PC-9 (cell line): Measurements from ENCODE around the gene PODXL2. TPM values are rescaled to one million over a fixed set of nuclear protein-coding genes. Genes with fewer than 3 reads are reported as not detected.

ENCODE experiments used
- BruUV-seq: library from RNA; stranded (reverse); fragments of 400-500 nt; replicated peaks from 2 replicates; lab custom pipeline; 2021; lab: Mats Ljungman, UMichigan
- CTCF ChIA-PET: fragments of 300-600 bp; sonication (Branson Sonifier 250); formaldehyde crosslinking; loops from one replicate; lab custom pipeline; 2022; ENCODE audit warnings: antibody characterized with exemption; lab: Charles Lee
- POLR2A ChIA-PET: fragments of 300-600 bp; sonication (Branson Sonifier 250); formaldehyde crosslinking; loops from one replicate; lab custom pipeline; 2022; ENCODE audit warnings: antibody characterized with exemption; ENCODE audit not compliant: unreplicated experiment; lab: Charles Lee
- DNase-seq, 2 experiments: peaks; one replicate each; pipeline versions ENCODE4 v3.0.0 to v3.0.0-alpha.2; 2015 to 2022; ENCODE audit warnings: mixed read lengths in 1 of 2
- H2AFZ ChIP-seq: fragments of 200-600 bp; sonication (generic); 2 replicates; pipeline ENCODE4 v1.8.1; 2017; ENCODE audit warnings: antibody characterized with exemption
- H3F3A ChIP-seq: fragments of 200-600 bp; sonication (generic); 2 replicates; pipeline ENCODE4 v1.8.1; 2017; ENCODE audit warnings: antibody characterized with exemption, mild to moderate bottlenecking, low read depth; ENCODE audit not compliant: insufficient read depth
- H3K27ac ChIP-seq: fragments of 200-600 bp; sonication (generic); 2 replicates; pipeline ENCODE4 v1.6.1; 2016; ENCODE audit warnings: mixed run types
- H3K27me3 ChIP-seq: fragments of 200-600 bp; sonication (generic); 2 replicates; pipeline ENCODE4 v1.6.1; 2016; ENCODE audit warnings: low read depth, mixed run types; ENCODE audit not compliant: insufficient read depth
- H3K36me3 ChIP-seq: fragments of 200-600 bp; sonication (generic); 2 replicates; pipeline ENCODE4 v1.6.1; 2016; ENCODE audit warnings: low read depth, mixed run types
- H3K4me1 ChIP-seq: fragments of 200-600 bp; sonication (generic); replicated peaks from 2 replicates; pipeline ENCODE4 v1.6.1; 2016; ENCODE audit warnings: mixed run types; ENCODE audit not compliant: insufficient read depth
- H3K4me2 ChIP-seq: fragments of 200-600 bp; sonication (generic); 2 replicates; pipeline ENCODE4 v1.6.1; 2017; ENCODE audit warnings: mixed run types
- H3K4me3 ChIP-seq: fragments of 200-600 bp; sonication (generic); 2 replicates; pipeline ENCODE4 v1.6.1; 2016; ENCODE audit warnings: mixed run types
- H3K79me2 ChIP-seq: fragments of 200-600 bp; sonication (generic); 2 replicates; pipeline ENCODE4 v1.6.1; 2017; ENCODE audit warnings: low read depth, mixed run types
- H3K9me2 ChIP-seq: fragments of 200-600 bp; sonication (generic); 2 replicates; pipeline ENCODE4 v1.8.1; 2017; ENCODE audit warnings: mild to moderate bottlenecking; ENCODE audit not compliant: insufficient read depth
- H3K9me3 ChIP-seq: fragments of 200-600 bp; sonication (generic); 2 replicates; pipeline ENCODE4 v1.8.1; 2016; ENCODE audit warnings: low read depth; ENCODE audit not compliant: insufficient read depth
- H4K20me1 ChIP-seq: fragments of 200-600 bp; sonication (generic); 2 replicates; pipeline ENCODE4 v1.8.1; 2017; ENCODE audit not compliant: insufficient read depth
- CTCF ChIP-seq: fragments of 200-600 bp; sonication (generic); conservative IDR thresholded peaks from 2 replicates; pipeline ENCODE4 v1.6.1; 2017; ENCODE audit warnings: mixed run types, antibody characterized with exemption, mild to moderate bottlenecking, moderate library complexity
- EZH2 ChIP-seq: fragments of 200-600 bp; sonication (generic); IDR thresholded peaks from 2 replicates; pipeline ENCODE4 v1.8.0; 2017; ENCODE audit warnings: antibody characterized with exemption, low read depth
- intact Hi-C: fragments of 100-400 bp; cut with micrococcal nuclease; formaldehyde crosslinking; loops from one replicate; pipeline ENCODE4 v1.10.0; 2022; ENCODE audit not compliant: unreplicated experiment
- total RNA-seq: library from RNA; stranded (reverse); gene quantifications from 2 replicates; pipeline ENCODE4 v1.2.3, GENCODE V29; 2021

The PODXL2 gene
- total RNA-seq, 1 experiment from 2014 or later: 11.9 TPM

GRCh38 chr3:127719369-127719768 is 90.4 kb downstream of the PODXL2 start:
- Histone ChIP-seq H3K36me3 (no peaks in the 10 kb centered on the region), H2AFZ (no peak overlapping the region), H3K79me2 (no peaks in the 10 kb centered on the region), H3K27ac (no peak overlapping the region), H4K20me1 (no peaks in the 10 kb centered on the region), H3K9me3 (no peaks in the 10 kb centered on the region), H3F3A (no peaks in the 10 kb centered on the region), H3K4me3 (no peak overlapping the region), H3K9me2 (no peaks in the 10 kb centered on the region), H3K4me2 (no peak overlapping the region), H3K4me1 (no peaks in the 10 kb centered on the region), H3K27me3 (no peaks in the 10 kb centered on the region)
- POLR2A ChIA-PET: no interaction called here
- intact Hi-C loops: no loop called here
- no peak for DNase-seq
- no TSS peak for BruUV-seq
- TF ChIP-seq EZH2: no peak
- no peak for TF ChIP-seq CTCF
- CTCF ChIA-PET: no interaction called here

GRCh38 chr3:127720161-127720823 is 91.3 kb downstream of the PODXL2 start:
- Histone ChIP-seq H3K4me3 (no peak overlapping the region), H3K27ac (no peak overlapping the region), H3K36me3 (no peaks in the 10 kb centered on the region), H2AFZ (no peak overlapping the region), H3K9me3 (no peaks in the 10 kb centered on the region), H3K27me3 (no peaks in the 10 kb centered on the region), H3K79me2 (no peaks in the 10 kb centered on the region), H4K20me1 (no peaks in the 10 kb centered on the region), H3F3A (no peaks in the 10 kb centered on the region), H3K9me2 (no peaks in the 10 kb centered on the region), H3K4me2 (no peak overlapping the region), H3K4me1 (no peaks in the 10 kb centered on the region)
- DNase-seq: no peak
- TF ChIP-seq CTCF (no peak), EZH2 (no peak)
- intact Hi-C loops: no loop called here
- ChIA-PET POLR2A (no interaction called here), CTCF (no interaction called here)
- BruUV-seq: no TSS peak

GRCh38 chr3:127720985-127721935 is 92.3 kb downstream of the PODXL2 start:
- no peak for DNase-seq
- TF ChIP-seq CTCF: no peak
- no peak for TF ChIP-seq EZH2
- H3K4me2 ChIP-seq: no peak overlapping the region
- BruUV-seq: no TSS peak
- ChIA-PET CTCF (no interaction called here), POLR2A (no interaction called here)
- no peaks in the 10 kb centered on the region for H3K27me3 ChIP-seq
- H3K36me3 ChIP-seq: no peaks in the 10 kb centered on the region
- no peaks in the 10 kb centered on the region for H3K79me2 ChIP-seq
- no peaks in the 10 kb centered on the region for H3K4me1 ChIP-seq
- no peak overlapping the region for H2AFZ ChIP-seq
- H4K20me1 ChIP-seq: no peaks in the 10 kb centered on the region
- no peaks in the 10 kb centered on the region for H3F3A ChIP-seq
- no peak overlapping the region for H3K27ac ChIP-seq
- no peaks in the 10 kb centered on the region for H3K9me3 ChIP-seq
- no peaks in the 10 kb centered on the region for H3K9me2 ChIP-seq
- no peak overlapping the region for H3K4me3 ChIP-seq
- intact Hi-C loops: no loop called here
